Spleen (tissue), 11 donors: Measurements from ENCODE around the gene MIEF2. TPM values are rescaled to one million over a fixed set of nuclear protein-coding genes. Genes with fewer than 3 reads are reported as not detected.

ENCODE experiments used
- DNase-seq: peaks from one replicate; pipeline ENCODE4 v3.0.0-alpha.2; 2020
- H3K27ac ChIP-seq, 8 donors: fragments of 200-600 bp; sonication (generic) in 7 of 8; 1 replicate in 4 of 8; 2 replicates in 4 of 8; pipeline versions ENCODE4 v1.5.0 to v1.8.0; 2016 to 2021; ENCODE audit warnings: inconsistent platforms in 4 of 8, mild to moderate bottlenecking in 4 of 8, moderate library complexity in 1 of 8
- H3K27me3 ChIP-seq, 7 donors: fragments of 200-600 bp; sonication (generic) in 6 of 7; replicated peaks in 1 of 7; 1 replicate in 4 of 7; 2 replicates in 3 of 7; pipeline versions ENCODE4 v1.5.0 to v1.8.0; 2016 to 2021; ENCODE audit warnings: inconsistent platforms in 3 of 7, mild to moderate bottlenecking in 1 of 7
- H3K36me3 ChIP-seq, 6 donors: fragments of 200-600 bp; sonication (generic) in 5 of 6; 1 replicate in 4 of 6; 2 replicates in 2 of 6; pipeline versions ENCODE4 v1.5.0 to v1.8.0; 2016 to 2021; ENCODE audit warnings: inconsistent platforms in 2 of 6
- H3K4me1 ChIP-seq, 6 donors: fragments of 200-600 bp; sonication (generic) in 5 of 6; 1 replicate in 3 of 6; 2 replicates in 3 of 6; pipeline versions ENCODE4 v1.5.0 to v1.8.0; 2016 to 2021; ENCODE audit warnings: inconsistent platforms in 3 of 6
- H3K4me3 ChIP-seq, 8 donors: fragments of 200-600 bp; sonication (generic) in 7 of 8; 1 replicate in 4 of 8; 2 replicates in 4 of 8; pipeline versions ENCODE4 v1.5.0 to v1.8.0; 2016 to 2021; ENCODE audit warnings: inconsistent platforms in 4 of 8, mild to moderate bottlenecking in 4 of 8, moderate library complexity in 2 of 8
- H3K9me3 ChIP-seq, 8 donors: fragments of 200-600 bp; sonication (generic) in 7 of 8; 1 replicate in 4 of 8; 2 replicates in 4 of 8; pipeline versions ENCODE4 v1.5.0 to v1.8.0; 2016 to 2021; ENCODE audit warnings: inconsistent platforms in 4 of 8
- CTCF ChIP-seq, 11 experiments: fragments of 200-600 bp in 7 of 11; fragments of 450-650 bp in 4 of 11; sonication (generic) in 4 of 11; IDR thresholded peaks in 8 of 11; conservative IDR thresholded peaks in 3 of 11; 1 replicate in 7 of 11; 2 replicates in 4 of 11; pipeline versions ENCODE4 v1.4.0 to v1.8.0; 2016 to 2021; ENCODE audit warnings: antibody characterized with exemption in 11 of 11, inconsistent platforms in 4 of 11, mild to moderate bottlenecking in 1 of 11
- POLR2A ChIP-seq, 3 donors: fragments of 450-650 bp; IDR thresholded peaks; one replicate each; pipeline ENCODE4 v1.5.1; 2017; ENCODE audit warnings: antibody characterized with exemption in 3 of 3, mild to moderate bottlenecking in 1 of 3
- POLR2AphosphoS5 ChIP-seq, 3 donors: sonication (generic); formaldehyde crosslinking; IDR thresholded peaks; one replicate each; pipeline ENCODE4 v1.5.1; 2017; ENCODE audit warnings: antibody characterized with exemption in 3 of 3
- WGBS, 5 donors: extraction: QIAGEN DNeasy Blood & Tissue Kit in 3 of 5; methylation state at CpG; one replicate each; pipeline versions ENCODE4 v1.1.5 to v1.1.7; 2013 to 2018; 5-methylcytosine and 5-hydroxymethylcytosine counted together
- intact Hi-C: fragments of 100-400 bp; cut with DNase I; formaldehyde crosslinking; loops from one replicate; pipeline ENCODE4 v1.15.0; 2023; ENCODE audit warnings: low total_unique reads
- polyA plus RNA-seq, 3 donors: library from polyadenylated mRNA; stranded (reverse); fragments of 200-250 nt; gene quantifications; one replicate each; pipeline ENCODE4 v1.2.1, GENCODE V29; 2013
- total RNA-seq, 7 donors: library from RNA; depleted of rRNA in 3 of 7; stranded (reverse); fragments of >200 nt in 3 of 7; fragmentation: NEBNext Ultra II Directional in 4 of 7; extraction: Animal tissue kit (Norgen Biotek cat#: 25700) in 4 of 7; gene quantifications; one replicate each; pipeline versions ENCODE4 v1.1.0 to v1.2.1, GENCODE V29; 2016 to 2021
- donor health status: healthy with polysubstance abuse.
- donor health status: DM: no; HTN: no; CAD: no; lungs with moderate emphysema.
- donor health status: DM: no; HTN: no; CAD: no.
- donor health status: Bipolar disorder and iron deficiency.
- donor health status: healthy.
- donor health status: DM: no; HTN: no; CAD: no.
- donor health status: DM: yes; HTN: yes; CAD: no.

The MIEF2 gene
- total and polyA plus RNA-seq, 10 donors: 4.6 to 24.8 (median 11.7) TPM

- TF ChIP-seq CTCF (IDR thresholded peaks at IDR 0.05 in 8 of 11, conservative IDR thresholded peaks at IDR 0.05 in 3 of 11) (no peak), POLR2A (IDR thresholded peaks at IDR 0.05) (no peak), POLR2AphosphoS5 (IDR thresholded peaks at IDR 0.05) (no peak)
- no peak for DNase-seq
Observed at GRCh38 chr17:18236494-18236893, 24.0 kb upstream of the MIEF2 start.

GRCh38 chr17:18237461-18237860 is 23.0 kb upstream of the MIEF2 start:
- WGBS, 5 donors: 93 to 97% (median 94%) methylated on average over 20 of the region's 20 CpGs; no CpG with 5 or more reads in 1 of the 5 donors
- intact Hi-C loops: no loop called here

More at GRCh38 chr17:18236494-18236893, 24.0 kb upstream of the MIEF2 start:
- H3K27me3 ChIP-seq: no peaks in the 10 kb centered on the region
- H3K36me3 ChIP-seq: peaks cover 0 to 98% (median 51%) of the 10 kb centered on the region in 6 donors
- no peaks in the 10 kb centered on the region for H3K9me3 ChIP-seq
- H3K4me1 ChIP-seq: no peaks in the 10 kb centered on the region
- H3K27ac ChIP-seq: no peak overlapping the region
- no peak overlapping the region for H3K4me3 ChIP-seq
- intact Hi-C loops: no loop called here
- WGBS, 5 donors: 86 to 96% (median 92%) methylated on average over 8 to 18 of the region's 18 CpGs

GRCh38 chr17:18238299-18238698 is 22.2 kb upstream of the MIEF2 start:
- Histone ChIP-seq H3K4me3 (no peak overlapping the region), H3K9me3 (no peaks in the 10 kb centered on the region), H3K27me3 (no peaks in the 10 kb centered on the region), H3K36me3 (peaks cover 0 to 100% (median 58%) of the 10 kb centered on the region in 6 donors), H3K27ac (no peak overlapping the region), H3K4me1 (no peaks in the 10 kb centered on the region)
- WGBS, 5 donors: 92 to 95% (median 94%) methylated on average over 18 of the region's 18 CpGs
- TF ChIP-seq CTCF (IDR thresholded peaks at IDR 0.05 in 8 of 11, conservative IDR thresholded peaks at IDR 0.05 in 3 of 11): no peak
- no peak for DNase-seq
- intact Hi-C loops: no loop called here

More at GRCh38 chr17:18237461-18237860, 23.0 kb upstream of the MIEF2 start:
- H3K9me3 ChIP-seq: no peaks in the 10 kb centered on the region
- H3K4me1 ChIP-seq: no peaks in the 10 kb centered on the region
- H3K27me3 ChIP-seq: no peaks in the 10 kb centered on the region
- TF ChIP-seq CTCF (IDR thresholded peaks at IDR 0.05 in 8 of 11, conservative IDR thresholded peaks at IDR 0.05 in 3 of 11) (no peak), POLR2AphosphoS5 (IDR thresholded peaks at IDR 0.05) (no peak), POLR2A (IDR thresholded peaks at IDR 0.05) (no peak)
- no peak overlapping the region for H3K4me3 ChIP-seq
- H3K36me3 ChIP-seq: peaks cover 0 to 100% (median 57%) of the 10 kb centered on the region in 6 donors
- no peak overlapping the region for H3K27ac ChIP-seq
- no peak for DNase-seq

GRCh38 chr17:18240449-18240848 is 20.0 kb upstream of the MIEF2 start:
- TF ChIP-seq POLR2A (IDR thresholded peaks at IDR 0.05) (no peak), CTCF (IDR thresholded peaks at IDR 0.05 in 8 of 11, conservative IDR thresholded peaks at IDR 0.05 in 3 of 11) (no peak), POLR2AphosphoS5 (IDR thresholded peaks at IDR 0.05) (peak in 1 of 3 donors; percentile 7)
- Histone ChIP-seq H3K4me3 (no peak overlapping the region), H3K27ac (no peak overlapping the region), H3K9me3 (no peaks in the 10 kb centered on the region), H3K36me3 (peaks cover 4 to 100% (median 56%) of the 10 kb centered on the region in 6 donors), H3K4me1 (no peaks in the 10 kb centered on the region), H3K27me3 (no peaks in the 10 kb centered on the region)
- no peak for DNase-seq
- WGBS, 5 donors: 87 to 96% (median 94%) methylated on average over 7 to 19 of the region's 19 CpGs
- intact Hi-C loops: no loop called here
